GM12865 (cell line): ENCODE measurements around the gene CDK18.

Experiments
- DNase-seq: peaks from one replicate; pipeline ENCODE4 v3.0.0; 2010; ENCODE audit warnings: low read depth
- H3K4me3 ChIP-seq: 2 replicates; pipeline ENCODE4 v1.5.1; 2011; ENCODE audit warnings: mild to moderate bottlenecking, low read depth, low read length, control low read depth
- TF ChIP-seq, protein P1 (sequence below): IDR thresholded peaks from 2 replicates; pipeline ENCODE4 v1.5.1; 2011; ENCODE audit warnings: low read length, control low read depth, low read depth, inconsistent platforms; ENCODE audit not compliant: insufficient read depth; ENCODE audit errors: missing control alignments

CDK18 gene

DNA sequence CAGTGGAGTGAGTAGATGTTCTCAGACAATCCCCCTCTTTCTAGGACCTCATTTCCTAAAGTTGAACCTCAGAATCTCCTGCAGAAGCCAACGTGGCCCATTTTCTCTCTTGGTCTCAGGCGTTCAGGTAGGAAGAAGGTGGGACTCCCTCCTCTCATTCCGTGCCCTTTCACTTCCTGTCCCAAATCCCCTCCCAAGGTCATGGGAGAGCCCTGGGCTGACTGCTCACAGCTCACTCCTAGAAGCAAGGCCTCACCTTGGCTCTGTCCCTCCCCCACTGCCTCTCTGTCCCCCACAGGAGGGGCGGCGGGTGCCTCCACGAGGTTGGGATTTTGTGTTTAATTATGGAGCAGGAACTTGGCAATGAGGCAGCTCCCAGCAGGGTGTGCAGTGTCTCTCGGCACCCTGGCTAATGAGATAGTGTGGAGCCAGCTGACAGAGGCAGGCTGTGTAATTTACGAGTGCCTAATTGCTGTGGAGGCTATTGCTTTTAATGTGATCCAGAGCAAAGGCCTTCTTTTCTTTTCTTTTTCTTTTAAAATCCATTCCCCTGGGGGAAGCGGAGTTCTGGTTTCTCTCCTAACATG lies 9.1 kb upstream of the CDK18 start:
- TF ChIP-seq, protein P1, sequence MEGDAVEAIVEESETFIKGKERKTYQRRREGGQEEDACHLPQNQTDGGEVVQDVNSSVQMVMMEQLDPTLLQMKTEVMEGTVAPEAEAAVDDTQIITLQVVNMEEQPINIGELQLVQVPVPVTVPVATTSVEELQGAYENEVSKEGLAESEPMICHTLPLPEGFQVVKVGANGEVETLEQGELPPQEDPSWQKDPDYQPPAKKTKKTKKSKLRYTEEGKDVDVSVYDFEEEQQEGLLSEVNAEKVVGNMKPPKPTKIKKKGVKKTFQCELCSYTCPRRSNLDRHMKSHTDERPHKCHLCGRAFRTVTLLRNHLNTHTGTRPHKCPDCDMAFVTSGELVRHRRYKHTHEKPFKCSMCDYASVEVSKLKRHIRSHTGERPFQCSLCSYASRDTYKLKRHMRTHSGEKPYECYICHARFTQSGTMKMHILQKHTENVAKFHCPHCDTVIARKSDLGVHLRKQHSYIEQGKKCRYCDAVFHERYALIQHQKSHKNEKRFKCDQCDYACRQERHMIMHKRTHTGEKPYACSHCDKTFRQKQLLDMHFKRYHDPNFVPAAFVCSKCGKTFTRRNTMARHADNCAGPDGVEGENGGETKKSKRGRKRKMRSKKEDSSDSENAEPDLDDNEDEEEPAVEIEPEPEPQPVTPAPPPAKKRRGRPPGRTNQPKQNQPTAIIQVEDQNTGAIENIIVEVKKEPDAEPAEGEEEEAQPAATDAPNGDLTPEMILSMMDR = no peak
- no peak for DNase-seq

DNA sequence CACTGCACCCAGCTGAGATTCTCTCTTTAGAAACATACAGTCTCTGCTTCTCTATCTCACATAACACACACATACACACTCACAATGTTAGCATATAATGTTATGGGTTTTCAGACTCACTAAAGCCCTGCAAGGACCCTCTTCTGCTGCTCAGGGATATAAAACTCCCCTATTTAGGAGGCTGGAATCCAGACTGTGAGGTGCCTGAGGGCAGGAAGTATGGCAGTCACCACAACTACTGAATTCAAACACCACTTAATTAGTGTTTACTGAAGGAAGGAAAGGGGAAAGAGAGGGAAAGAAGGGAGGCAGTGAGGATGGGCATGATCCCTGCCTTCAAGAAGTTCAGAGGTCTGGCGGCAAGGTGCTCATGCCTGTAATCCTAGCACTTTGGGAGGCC lies 7.8 kb upstream of the CDK18 start:
- TF ChIP-seq, protein P1 = no peak
- no peak for DNase-seq
- no peak overlapping the region for H3K4me3 ChIP-seq

More for the DNA sequence above, 9.1 kb upstream of the CDK18 start:
- no peak overlapping the region for H3K4me3 ChIP-seq

DNA sequence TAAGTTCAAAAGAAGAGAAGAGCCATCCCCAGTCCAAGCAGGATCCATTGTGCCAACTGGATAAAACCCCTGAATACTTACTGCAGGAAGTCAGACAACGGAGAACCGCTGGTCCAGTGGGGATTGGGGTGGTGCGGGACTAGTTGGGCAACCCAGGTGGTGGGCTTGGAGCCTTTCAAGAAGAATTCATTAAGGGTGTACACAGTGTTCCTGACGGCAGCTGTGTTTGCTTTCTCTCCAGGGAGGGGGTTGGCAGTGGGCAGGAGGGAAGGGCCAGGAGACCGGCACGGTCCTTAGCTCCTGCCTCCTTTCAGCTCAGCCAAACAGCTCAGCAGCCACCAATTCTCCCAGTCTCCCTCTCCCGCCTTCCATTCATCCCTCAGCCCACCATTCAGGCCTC lies 7.1 kb upstream of the CDK18 start:
- no peak overlapping the region for H3K4me3 ChIP-seq
- TF ChIP-seq, protein P1 = no peak
- DNase-seq = no peak

DNA sequence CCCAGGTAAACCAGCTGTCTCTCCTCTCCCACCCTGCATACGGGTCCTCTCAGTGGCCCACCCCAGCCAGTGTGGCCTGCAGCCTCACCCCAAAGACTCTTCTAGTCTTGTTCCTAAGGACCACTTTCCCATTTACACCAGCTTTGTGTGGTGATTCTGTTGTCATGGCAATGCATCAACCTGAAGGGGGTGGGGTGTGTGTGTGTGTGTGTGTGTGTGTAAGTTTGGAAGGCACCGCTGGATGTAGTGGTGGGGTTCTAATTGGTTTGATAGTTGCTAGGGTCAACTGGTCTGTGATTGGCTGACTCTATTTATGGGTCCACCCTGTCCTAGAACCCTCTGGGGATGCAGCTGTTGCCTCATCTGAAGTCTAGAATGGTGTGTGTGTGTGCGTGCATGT lies 4.7 kb upstream of the CDK18 start:
- no peak for DNase-seq
- no peak overlapping the region for H3K4me3 ChIP-seq
- TF ChIP-seq, protein P1 = no peak

DNA sequence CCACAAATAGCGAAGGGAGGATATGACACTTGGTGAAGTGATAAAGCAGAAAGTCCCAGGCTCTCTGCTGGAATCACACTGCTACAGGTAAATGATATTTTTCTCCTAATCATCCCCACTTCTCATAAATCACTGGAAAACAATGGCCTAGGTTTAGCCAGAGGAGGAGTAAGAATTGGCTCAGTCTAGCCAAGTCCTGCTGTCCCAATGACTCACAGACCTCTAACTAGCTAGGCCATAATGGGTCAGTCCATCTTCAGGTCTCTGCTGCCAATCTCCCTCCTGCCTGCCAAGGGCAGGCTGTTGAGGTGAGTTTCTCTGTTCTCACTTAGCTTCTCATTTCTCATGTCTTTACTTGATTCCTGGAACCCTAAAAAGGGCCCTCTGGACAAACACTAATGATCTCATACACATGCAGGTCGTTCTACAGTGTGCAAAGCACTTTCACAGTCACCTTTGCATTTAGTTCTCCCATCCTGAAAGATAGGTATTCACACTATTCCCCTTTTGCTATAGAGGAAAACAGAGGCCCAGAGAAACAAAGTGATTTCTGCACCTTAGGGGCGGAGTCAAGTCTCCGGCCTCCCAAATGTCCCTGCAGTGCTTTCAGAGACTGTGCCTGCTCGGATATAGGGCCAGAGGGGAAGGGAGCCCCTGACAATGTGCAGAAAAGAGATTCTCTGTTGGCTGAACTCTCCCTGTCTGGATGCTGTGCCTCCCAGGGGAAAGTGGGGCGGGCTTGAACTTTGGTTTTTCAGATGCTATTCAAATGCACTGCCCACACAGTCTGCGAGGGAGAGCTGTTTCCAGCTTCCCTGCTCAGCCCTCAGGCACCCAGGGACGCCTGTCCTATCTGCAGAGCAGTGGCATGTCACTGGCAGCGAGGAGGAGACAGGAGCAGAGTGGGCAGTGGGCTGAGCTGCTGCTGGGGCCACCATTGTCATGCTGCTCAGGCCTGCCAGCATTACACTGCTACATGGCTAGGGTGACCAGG lies 3.9 kb upstream of the CDK18 start:
- DNase-seq = no peak
- TF ChIP-seq, protein P1 = no peak
- no peak overlapping the region for H3K4me3 ChIP-seq

DNA sequence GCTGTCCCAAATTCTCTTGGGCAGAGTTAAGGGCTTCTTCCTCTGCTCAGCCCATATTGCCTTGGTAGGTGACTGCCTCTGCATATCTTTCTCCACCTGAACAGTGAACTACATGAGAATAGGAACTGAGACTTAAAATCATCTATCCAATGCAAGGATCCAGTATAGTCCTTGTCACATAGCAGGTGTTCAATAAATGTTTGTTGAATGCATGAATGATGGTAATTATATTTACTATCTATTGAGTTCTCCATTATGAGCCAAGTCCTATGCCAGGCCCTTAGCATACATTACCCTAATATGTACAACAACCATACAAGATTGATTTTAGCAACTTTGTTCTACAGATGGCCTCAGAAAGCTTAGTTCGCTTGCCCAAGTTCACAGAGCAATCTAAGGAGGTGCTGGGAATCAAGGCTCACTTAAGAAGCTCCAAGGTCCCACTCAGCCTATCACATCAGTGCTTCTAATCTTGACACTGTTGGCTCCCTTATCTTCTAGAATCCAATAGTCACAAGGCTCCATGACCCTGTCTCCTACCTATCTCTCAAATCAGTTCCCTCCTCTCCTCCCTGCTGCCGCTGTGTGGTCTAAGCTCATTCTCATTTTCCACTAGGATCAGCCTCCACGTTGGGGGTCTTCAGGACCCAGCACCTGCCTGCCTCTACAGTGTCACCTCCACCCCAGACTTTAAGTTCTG lies 2.2 kb upstream of the CDK18 start:
- TF ChIP-seq, protein P1 = no peak
- no peak overlapping the region for H3K4me3 ChIP-seq
- no peak for DNase-seq
